Neural progenitor cell (in vitro differentiated cells): ENCODE results near the gene CREB3L2.

Experiments used
- EZH2 ChIP-seq: fragments of 200-600 bp; sonication (generic); IDR thresholded peaks from 2 replicates; pipeline ENCODE4 v1.6.1; 2017; ENCODE audit warnings: antibody characterized with exemption, mild to moderate bottlenecking, moderate library complexity
- TF ChIP-seq, protein P1 (sequence below): fragments of 200-600 bp; sonication (generic); IDR thresholded peaks from 2 replicates; pipeline ENCODE4 v1.5.1; 2017; ENCODE audit warnings: antibody characterized with exemption, mild to moderate bottlenecking

DNA sequence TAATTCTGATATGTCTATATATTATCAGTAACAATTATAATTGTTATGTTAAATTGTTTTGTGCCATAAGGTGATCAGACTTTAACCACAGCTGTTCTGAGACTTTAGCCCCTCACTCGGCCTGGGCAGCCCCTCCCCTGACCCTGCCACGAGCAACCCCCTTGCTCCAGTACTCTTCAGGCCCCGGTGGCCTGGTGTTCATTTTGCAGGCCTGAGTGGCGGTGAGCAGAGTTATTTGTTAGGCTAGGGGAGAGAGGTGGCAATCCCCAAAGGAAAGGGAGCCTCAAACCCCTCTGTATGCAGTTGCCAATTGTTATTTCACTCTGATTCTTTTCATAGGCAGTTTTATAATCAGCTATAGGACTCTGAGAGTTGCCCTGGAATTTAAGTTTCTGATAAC, 22.9 kb upstream of the CREB3L2 start:
- TF ChIP-seq, protein P1, sequence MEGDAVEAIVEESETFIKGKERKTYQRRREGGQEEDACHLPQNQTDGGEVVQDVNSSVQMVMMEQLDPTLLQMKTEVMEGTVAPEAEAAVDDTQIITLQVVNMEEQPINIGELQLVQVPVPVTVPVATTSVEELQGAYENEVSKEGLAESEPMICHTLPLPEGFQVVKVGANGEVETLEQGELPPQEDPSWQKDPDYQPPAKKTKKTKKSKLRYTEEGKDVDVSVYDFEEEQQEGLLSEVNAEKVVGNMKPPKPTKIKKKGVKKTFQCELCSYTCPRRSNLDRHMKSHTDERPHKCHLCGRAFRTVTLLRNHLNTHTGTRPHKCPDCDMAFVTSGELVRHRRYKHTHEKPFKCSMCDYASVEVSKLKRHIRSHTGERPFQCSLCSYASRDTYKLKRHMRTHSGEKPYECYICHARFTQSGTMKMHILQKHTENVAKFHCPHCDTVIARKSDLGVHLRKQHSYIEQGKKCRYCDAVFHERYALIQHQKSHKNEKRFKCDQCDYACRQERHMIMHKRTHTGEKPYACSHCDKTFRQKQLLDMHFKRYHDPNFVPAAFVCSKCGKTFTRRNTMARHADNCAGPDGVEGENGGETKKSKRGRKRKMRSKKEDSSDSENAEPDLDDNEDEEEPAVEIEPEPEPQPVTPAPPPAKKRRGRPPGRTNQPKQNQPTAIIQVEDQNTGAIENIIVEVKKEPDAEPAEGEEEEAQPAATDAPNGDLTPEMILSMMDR: no peak
- TF ChIP-seq EZH2: no peak
